ENCODE results near the gene MUC3A.

GRCh38 chr7:100957832-100958421 lies 8.6 kb downstream of the MUC3A start:
- TF ChIP-seq CTCF (IDR thresholded peaks at IDR 0.05) (no peak), EP300 (IDR thresholded peaks at IDR 0.05; ENCODE audit: low read depth) (no peak), POLR2A (IDR thresholded peaks at IDR 0.05) (no peak), POLR2AphosphoS5 (IDR thresholded peaks at IDR 0.05) (no peak)

Measured in transverse colon (tissue), 4 donors.